Stimulated activated CD8-positive, alpha-beta memory T cell treated with anti-CD3 and anti-CD28 coated beads, Interleukin-4, amount 100 ng/mL, for 24 hours (primary cell): ENCODE measurements around the gene SNTG2.

Experiments used
- DNase-seq: peaks from one replicate; pipeline ENCODE4 v3.0.0-alpha.2; 2020; ENCODE audit warnings: low read depth

Gene SNTG2

DNA sequence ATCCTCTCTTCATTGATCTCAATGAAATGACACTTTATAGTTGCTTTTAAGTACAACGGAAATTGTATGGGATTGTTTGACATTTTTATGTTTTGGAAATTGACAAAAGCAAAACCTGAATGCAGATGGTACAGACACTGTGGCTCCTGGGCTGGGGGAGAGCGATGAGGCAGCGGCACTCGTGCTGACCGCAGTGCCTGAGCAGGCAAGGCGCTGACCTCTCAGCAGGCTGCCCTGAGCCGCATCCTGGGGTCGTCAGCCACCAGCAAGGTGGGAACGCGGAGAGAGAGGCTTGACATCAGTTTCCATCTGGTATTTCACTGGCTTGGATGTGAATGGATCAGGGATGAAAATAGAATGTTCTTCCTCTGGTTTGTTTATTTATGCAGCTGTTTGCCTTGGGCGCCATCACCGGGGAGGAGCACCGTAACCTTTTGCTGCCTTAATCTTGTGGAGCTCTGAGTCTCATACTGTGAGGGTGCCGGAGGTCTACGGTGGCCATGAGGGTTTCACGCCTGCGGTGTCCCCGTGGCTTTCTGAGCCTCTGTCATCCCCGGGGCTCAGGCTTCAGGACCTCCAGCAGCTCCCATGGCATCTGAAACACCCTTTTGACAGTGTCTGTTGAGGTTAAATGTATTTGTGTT lies 367.8 kb downstream of the SNTG2 start:
- DNase-seq: no peak

DNA sequence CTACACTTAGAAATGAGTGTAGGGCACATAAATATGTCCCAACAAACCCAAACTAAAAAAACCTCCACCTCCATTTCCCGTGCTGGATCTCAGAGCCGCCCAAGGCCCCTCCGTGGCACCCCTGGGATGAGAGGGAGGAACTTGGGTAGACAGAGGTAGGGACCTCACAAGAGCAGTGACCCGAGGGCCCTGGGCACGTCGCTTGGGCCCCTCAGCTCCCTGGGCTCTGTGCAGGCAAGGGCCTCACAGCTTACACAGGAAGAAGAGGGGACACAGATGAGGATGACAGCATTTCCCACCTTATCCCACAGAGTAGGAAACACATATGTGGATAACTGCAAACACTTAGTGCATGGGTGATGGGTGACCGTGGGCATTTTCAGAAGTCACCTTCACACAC lies 368.7 kb downstream of the SNTG2 start:
- no peak for DNase-seq

DNA sequence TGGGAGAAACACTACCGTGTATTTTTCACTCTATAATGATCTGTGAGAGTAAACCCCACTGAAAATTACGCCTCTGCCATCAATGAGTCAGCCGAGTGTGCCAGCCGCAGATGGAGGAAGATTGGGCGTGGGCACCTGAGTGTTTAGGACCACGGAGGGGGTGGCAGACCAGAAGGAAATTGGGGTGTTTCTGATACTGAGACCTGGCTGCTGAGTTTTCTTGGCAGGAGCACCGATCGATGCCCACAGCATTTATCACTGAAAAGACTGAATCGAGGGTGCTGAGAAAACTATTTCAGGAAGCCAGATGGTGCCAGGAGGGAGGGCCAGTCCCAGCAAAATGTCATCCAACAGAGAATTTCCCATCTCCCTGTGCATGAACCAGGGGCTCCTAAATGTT lies 370.7 kb downstream of the SNTG2 start:
- DNase-seq: no peak

DNA sequence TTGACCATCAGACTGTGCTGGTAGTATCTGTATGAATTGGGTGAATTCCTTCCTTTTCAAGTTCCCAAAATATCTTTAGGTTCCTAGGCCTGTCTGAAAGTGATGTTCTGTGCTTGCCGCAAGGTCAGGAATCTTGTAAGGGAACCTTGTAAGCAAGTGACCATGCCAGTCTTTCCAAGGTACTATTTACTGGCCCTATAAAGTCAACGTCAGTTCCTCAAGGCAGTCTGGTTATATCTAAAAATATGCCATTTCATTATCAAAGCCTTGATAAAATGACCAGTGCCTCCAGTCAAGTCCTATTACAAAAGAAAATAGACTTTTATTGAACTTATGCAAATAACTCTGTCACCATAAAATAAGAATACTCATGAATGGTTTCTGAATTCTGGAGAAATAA lies 374.2 kb downstream of the SNTG2 start:
- DNase-seq: no peak

DNA sequence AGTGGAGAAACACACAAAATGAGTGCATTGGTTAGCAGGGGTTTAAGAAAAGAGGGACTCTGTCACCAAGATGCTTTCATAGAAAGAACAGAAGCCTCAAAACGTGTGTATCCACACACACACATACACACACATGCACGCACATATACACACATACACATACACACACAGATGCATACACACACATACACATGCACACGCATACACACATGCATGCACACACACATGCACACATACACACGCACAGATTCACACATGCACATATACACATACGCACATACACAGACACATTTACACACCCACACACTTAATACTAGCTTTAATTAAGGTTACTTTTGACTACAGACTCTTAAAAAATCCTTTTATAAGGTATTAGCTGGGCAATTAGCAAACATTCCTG lies 378.0 kb downstream of the SNTG2 start:
- DNase-seq: no peak

DNA sequence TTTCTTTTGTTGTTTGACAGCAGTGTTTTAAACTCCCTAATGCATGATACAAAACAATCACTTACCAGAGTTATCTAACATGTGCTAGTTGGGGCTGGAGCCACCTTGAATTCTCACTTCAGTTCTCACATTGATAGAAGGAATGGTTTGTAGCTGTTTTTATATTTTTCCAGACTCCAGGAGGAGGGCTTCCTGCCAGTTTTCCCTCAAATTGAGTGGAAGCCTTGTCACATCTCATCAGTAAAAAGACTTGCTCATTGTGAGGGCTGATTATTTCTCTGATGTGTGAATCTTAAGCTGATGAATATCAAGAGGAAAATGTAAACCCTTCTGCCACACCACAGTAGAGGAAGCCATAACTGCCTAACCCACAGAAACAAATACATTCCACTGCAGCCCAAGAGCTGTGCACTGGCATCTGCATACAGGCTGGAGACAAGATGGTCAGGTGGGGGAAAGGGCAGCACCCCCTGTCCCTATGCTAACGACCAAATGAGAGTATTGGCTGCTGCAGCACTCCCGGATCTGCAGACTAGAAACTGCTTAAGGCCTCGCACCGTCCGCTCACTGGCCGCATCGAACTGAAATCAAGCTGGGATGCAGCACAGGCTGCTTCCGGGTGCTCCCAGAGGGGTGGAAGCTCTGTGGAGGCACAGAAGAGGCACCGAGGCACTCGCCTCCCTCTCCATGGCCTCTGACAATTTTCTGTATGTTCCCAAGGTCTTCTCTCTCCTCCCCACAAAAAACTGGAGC lies 388.9 kb downstream of the SNTG2 start:
- DNase-seq: no peak

DNA sequence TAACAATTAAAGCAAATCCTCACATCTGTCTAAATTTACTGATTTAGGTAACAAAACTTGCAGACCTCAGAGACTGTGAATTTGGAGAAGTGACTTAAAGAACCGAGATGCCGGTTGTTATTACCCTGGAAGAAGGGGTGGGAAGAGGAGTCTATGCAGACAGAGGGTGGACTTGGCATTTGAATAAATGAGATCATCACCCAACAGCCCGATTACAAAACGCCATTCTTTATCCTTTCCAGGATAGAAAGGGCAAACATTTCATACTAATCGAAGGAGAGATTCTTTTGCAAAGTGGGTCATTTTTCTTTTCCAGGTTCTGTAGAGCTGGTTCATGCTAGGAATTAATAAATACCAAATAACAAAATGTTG lies 389.5 kb downstream of the SNTG2 start:
- no peak for DNase-seq

DNA sequence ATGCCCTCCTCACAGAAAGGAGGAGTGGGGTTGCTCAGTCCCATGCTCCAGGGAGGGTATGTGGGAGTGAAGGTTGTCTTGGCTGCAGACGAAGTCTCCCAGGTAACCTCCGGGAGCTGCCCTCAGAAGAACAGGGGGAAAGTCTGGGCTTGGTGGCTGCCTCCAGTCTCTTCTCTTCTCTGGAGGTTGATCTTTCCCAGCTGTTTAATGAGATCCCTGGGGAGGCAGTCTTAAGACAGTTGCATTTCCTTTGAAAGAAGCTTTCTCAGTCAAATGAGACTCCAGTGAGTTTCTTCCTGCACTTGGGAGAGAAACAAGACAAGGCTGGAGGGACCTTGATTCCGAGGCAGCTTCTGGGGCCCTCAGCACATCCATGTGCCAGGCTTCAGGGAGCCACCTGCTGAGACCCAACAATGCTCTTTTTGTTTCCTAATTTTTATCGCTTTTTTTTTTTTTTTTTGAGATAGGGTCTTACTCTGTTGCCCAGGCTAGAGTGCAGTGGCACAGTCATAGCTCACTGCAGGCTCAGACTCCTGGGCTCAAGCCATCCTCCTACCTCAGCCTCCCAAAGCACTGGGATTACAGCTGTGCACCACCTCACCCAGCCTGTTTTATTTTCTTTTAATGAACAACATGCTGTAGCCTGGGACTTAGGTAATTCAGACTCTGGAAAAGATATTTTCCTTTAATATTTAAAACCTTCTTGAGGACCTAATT lies 390.9 kb downstream of the SNTG2 start:
- DNase-seq: no peak

DNA sequence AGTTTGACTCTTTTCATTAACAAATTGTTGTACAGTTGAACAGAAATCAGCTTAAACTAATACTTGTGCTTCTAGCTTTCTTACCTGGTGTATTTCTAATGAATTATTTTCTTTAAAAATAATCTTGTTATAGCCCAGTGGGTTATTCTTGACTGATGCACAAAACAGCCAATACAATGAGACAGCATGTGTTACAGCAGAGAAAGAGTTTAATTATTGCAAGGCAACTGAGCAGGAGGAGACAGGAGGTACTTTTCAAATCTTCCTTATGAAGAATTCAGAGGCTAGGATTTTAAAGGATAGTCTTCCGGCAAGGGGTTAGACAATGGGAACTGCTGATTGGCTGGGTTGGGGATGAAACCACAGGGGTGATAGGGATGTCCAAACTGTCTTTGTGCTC lies 398.1 kb downstream of the SNTG2 start:
- DNase-seq: no peak

DNA sequence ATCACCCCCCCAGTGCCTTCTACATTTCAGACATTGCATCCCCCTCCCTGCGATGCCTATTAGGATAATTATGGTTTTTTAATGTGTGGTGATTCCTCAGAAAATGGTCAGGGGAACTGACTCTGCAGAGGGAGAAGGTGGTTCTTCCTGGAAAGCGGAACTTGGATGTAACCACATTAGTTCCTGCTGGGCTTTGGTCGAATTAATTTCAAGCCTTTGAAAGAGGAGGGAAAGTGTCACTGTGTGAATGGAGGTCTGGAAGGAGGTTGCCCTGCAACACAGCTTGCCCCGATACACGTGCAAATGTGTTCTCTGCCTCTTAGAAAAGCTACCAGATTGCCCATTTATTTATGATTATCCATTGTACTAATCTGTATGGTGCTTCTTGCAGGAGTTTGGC lies 399.5 kb downstream of the SNTG2 start:
- no peak for DNase-seq

DNA sequence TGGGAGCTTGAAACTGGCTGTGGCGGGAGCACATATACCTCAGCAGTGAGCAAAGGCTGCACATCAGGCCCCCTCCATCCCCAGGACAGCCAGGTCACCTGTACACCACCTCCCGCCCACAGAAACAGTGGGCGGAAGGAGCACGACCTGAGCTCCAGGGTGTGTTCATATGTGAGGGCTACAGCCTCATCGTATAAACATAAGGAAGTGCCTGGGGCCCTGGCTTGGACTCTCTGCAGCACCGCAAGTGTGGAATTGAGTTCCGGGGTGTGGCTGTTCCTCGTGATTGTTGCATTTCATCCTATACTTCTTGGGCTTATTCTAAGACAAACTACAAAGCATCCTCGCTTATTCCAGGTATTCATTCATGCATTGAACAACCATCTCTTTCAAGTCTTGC lies 402.5 kb downstream of the SNTG2 start:
- DNase-seq: no peak

DNA sequence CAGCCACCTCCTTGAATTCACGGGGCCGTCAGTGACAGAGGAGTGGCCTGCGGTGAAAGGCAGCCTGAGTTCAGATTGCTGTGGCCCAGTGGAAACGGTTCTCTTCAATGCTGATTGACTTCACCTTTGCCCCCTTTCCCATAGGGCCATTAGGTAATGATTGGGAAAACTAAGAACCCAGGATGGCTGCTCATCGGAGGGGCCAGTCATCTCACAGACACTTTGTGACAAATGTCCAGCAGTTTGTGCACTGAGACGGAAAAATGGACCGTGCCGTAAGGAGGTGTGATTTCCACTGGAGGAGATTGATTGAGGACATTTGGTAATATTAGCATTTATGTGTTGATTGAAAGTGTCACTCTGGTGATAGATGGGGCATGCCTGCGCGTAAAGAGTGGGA lies 402.9 kb downstream of the SNTG2 start:
- DNase-seq: no peak

DNA sequence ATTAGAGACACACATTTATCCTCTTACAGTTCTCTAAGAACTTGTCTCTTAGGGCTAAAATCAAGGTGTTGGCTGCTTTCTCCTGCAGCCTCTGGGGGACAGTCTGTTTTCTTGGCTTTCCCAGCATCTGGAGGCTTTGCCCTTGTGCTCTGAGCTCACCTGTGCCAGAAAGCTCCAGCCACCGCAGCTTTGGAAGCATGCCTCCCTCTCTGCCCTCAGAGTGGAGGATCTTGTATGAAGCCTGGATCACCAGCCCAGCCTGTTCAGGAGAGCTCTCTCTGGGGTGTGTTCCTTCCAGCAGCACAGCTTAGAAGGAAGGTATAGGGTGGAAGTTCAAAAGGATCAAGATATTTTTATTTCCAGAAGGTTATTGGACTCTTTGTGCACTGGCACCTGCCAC lies 409.5 kb downstream of the SNTG2 start:
- no peak for DNase-seq

DNA sequence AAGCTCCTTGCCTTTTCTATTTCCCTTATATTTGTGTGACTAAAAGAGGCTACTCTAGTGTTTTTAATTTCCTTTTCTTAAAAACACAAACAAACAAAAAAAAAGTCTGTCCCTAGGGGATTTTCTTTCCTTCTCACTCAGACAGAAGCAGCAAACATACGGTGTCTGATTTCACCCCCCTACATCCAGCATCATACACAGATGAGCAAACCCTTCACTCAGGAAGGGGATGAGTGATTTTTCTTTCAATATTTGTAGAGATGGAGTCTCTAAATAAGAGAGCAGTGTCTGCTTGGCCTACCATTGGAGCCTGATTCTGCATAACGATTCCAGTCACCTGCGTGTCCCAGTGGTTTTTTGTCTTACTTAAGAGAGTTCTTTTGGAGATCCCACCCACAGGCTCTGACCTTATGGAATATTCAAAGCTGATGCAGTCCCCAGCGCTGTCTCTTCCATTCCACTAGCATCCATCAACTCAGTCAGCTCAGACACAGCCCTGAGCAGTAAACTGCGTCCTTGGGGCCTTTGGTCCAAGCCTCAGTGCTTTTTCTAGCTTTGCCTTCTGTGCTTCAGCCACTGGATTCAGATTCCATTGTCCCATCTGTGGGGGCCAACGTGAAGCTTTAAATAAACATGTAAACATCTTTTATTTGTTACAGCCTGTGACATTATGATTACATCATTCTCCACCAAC lies 410.1 kb downstream of the SNTG2 start:
- DNase-seq: no peak

DNA sequence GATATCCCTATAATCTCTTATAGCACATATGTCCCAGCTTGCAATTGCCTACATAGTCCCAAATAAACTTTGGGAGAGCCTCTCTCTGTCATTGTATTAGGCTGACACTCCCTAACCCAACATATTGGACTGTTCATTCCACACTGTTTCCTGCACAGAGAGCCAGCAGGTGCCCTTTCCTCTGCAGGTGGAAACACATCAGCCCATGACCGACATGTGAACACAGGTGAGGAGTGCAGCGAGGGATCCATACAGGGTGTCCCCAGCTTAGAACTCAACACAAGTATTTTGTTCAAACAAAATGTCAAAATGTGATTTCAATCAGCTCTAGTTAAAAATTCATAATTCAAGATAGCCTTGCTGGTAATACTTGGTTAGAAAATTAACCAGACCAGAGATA lies 412.7 kb downstream of the SNTG2 start:
- no peak for DNase-seq

DNA sequence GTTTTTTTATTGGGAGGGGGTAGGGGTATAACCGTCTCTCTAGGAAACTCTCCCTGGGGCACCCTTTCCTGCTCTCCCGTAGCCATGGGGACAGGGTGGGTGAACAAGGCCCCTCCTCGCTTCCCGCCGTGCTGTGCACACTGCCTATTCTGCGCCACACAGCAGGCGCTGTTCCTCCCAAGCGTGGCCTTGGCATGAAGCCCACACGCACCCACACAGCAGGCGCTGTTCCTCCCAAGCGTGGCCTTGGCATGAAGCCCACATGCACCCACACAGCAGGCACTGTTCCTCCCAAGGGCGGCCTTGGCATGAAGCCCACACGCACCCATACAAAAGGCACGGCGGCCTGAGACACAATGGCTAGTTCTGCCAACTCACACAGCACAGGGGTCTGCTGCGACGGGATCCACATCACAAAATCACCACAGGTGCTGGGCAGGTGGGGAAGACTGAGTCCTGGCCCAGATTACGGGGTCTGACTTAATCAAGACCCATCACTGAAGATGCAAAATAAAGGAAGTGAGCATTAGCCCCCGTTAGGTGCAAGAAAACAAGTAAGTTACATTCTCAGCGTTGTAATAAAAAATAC lies 416.0 kb downstream of the SNTG2 start:
- no peak for DNase-seq

DNA sequence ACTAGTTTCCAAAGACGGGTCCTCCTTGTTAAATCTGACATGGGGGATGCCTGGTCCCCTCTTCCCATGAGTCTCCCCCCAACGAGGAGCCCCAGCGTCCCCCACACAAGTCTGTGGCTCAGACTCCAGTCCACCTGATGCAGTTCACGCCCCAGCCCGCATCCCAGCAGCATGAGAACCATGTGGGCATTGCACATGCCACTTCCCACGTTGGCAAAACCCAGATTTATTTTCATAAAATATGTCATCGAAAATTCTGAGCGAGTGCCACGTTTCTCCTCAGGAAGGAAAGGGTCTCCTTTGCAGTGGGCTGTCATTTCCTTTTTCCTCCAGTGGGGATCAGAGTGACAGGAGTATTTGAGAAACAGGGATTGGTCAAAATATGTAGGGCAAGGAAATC lies 417.0 kb downstream of the SNTG2 start:
- no peak for DNase-seq

DNA sequence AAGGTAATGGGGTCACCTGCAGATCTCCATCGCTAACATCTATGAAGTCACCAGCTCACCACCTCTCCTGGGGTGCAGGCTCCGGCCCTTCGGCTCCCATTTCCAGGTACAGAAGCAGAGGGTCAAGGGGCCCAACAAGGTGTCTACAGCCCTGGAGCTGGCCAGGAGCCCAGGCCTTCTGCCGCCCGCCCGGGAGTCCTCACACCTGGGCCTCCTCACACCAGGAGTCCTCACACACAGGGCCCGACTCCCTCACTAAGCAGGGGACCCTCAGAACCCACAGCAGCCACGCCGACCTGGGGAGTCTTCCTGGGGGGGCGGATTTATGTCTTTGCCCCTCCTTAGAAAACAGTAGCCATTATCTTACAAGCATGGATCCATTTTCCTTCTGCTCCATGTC lies 419.3 kb downstream of the SNTG2 start:
- DNase-seq: no peak

DNA sequence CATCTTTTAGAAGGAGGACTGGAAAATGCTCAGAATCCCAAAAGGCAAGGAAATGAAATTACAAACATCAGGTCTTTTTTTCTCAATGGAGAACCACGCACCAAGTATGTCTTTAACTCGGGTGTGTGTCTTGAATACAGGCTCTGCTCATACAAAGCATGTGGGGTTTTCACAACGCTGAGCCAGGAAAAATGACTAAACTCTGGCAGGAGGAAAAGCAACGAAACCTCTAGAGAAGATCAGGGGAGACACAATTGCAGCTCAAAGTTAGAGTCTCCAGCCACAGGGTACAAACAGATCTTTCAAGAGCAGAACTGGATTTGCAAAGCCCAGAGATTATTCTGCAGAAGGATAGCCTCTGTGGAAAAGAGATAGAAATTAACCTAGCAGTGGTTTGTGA lies 419.8 kb downstream of the SNTG2 start:
- DNase-seq: no peak

DNA sequence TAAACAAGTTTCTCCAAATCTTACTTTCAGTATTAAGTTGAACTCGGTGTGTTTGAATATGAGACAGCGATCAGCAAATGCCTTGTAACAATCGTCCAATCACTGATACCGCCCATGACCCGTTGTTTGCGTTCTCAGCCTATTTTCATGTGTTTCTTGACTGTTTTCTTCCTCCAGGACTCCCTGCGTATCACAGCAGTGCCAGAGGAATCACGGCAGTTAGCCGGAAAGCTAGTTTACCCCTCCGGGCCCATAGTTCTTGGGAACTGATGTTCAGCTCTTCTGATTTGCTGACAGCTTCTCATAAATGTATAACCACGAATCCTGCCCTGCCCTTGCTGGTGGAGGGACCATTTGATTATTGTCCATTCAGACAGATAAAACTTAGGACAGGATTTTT lies 420.4 kb downstream of the SNTG2 start:
- DNase-seq: no peak

DNA sequence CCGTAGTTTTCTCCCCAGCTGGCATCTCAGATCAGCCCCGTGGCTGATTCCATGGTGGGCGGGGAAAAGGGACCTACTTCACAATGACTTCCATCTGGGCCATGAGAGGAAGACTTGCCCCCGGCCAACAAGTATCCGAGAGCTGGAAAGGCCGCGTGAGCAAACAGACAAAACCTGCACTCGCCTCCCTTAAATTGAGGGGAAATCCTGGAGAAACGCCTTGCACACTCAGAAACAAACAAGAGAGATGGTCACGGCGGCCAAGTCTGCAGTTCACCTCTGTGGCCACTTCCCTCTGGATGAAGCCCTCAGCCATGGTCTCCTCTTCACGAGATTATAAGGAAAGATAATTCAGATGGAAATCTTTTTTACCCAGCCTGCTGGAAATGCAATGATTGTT lies 423.2 kb downstream of the SNTG2 start:
- no peak for DNase-seq

DNA sequence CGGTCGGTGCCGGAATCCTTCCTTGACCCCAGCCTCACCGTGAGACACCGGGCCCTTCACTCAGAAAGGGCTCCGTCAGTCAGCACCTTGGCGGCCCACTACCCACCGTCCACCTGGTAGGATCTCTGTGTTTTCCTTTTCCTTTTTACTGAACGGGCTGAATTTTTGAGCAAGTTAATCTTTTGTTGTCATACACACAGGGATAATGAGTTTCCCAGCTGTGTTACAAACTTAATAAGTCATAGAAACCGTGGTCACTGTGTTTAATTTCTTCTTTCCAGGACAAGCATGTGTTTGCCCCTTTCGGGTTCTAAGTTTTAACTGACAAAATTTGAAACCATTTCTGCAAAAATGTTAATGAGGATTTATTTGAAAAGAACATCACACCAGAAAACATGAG lies 423.6 kb downstream of the SNTG2 start:
- no peak for DNase-seq

DNA sequence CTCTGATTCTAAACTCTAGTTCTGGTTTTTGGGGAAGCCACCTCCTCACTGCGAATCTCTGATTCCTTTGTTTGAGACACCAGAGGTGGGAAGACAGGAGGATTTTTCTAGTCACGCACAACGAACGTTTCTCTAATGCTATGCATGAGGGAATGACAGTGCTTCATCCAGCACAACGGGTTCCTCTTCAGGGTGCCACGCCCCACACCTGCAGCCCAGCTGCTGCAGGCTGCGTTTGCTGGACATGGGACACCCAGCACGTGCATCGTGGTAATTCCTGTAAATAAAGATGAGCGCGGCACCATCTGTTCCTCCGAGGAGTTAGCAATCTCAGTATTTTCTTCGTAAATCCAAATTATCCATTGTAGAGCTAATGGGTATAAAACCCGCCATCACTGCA lies 425.1 kb downstream of the SNTG2 start:
- DNase-seq: no peak
